Measurements from ENCODE around the gene CFAP43. TPM values are rescaled to one million over a fixed set of nuclear protein-coding genes. Genes with fewer than 3 reads are reported as not detected.

Gene CFAP43
- total and polyA plus RNA-seq, 9 of the 15 experiments (the other 6 are each of a cell fraction or from before 2014, with no cell fraction given) = 0.07 to 0.86 (median 0.11) TPM; not detected in 1

- intact Hi-C loops (cut with micrococcal nuclease) = loop anchor here (5.0 kb wide), 5 partner anchors 87 to 232 kb away; partner anchors contain the start of genes CFAP58, SLK and STN1
- Histone ChIP-seq H3K27me3 (ENCODE audit: control insufficient read depth in 2 of 2, insufficient read depth in 2 of 2, low read length in 2 of 2) (no peaks in the 10 kb centered on the region; a peak in 1 of 5 replicates), H2AFZ (ENCODE audit: low read depth, low read length) (peak overlapping the region; percentile 97), H3K4me2 (ENCODE audit: insufficient read depth, low read length) (no peak overlapping the region), H3K9ac (ENCODE audit: insufficient read depth in 1 of 2, low read depth in 2 of 2, low read length in 2 of 2) (no peak overlapping the region), H3K79me2 (ENCODE audit: control insufficient read depth, insufficient read depth, low read length) (peaks cover 9% of the 10 kb centered on the region; the same call in 1 of the 3 replicates), H3K27ac (ENCODE audit: extremely low read depth, low read depth, low read length) (no peak overlapping the region), H4K20me1 (replicated peaks; ENCODE audit: control insufficient read depth, insufficient read depth, low read length) (no peaks in the 10 kb centered on the region), H3K9me3 (replicated peaks; ENCODE audit: control insufficient read depth, insufficient read depth, low read depth, low read length) (no peaks in the 10 kb centered on the region), H3K9me1 (ENCODE audit: control insufficient read depth, insufficient read depth, low read length) (no peaks in the 10 kb centered on the region), H3K4me1 (replicated peaks in 1 of 2; ENCODE audit: control insufficient read depth in 2 of 2, insufficient read depth in 2 of 2, low read length in 2 of 2) (peaks cover 0 to 7% of the 10 kb centered on the region in 2 experiments; a peak in 1 of 5 replicates), H3K36me3 (ENCODE audit: control insufficient read depth, insufficient read depth, low read length) (peaks cover 4% of the 10 kb centered on the region; the same call in 1 of the 3 replicates), H3K4me3 (no peak overlapping the region)
- no TSS peak for BruUV-seq (replicated peaks)
- TF ChIP-seq FOSL1 (tag; conservative IDR thresholded peaks at IDR 0.05) (no peak), E2F3 (CRISPR knock-in tag; IDR thresholded peaks at IDR 0.05) (no peak), BACH1 (tag; IDR thresholded peaks at IDR 0.05) (no peak), RHOXF2B (CRISPR knock-in tag; conservative IDR thresholded peaks at IDR 0.05) (no peak), ZBTB7A (IDR thresholded peaks at IDR 0.05; ENCODE audit: borderline replicate concordance, control insufficient read depth, low read depth, low read length) (no peak), GTF2F1 (IDR thresholded peaks at IDR 0.05; ENCODE audit: low read depth, low read length) (no peak), IRF2 (CRISPR knock-in tag; IDR thresholded peaks at IDR 0.05) (no peak), ATF7 (IDR thresholded peaks at IDR 0.05) (no peak)
- WGBS (ENCODE audit: insufficient coverage, low coverage, missing lambda C conversion rate) = 72% methylated on average over 3 of the region's 3 CpGs
- ChIA-PET POLR2A (interaction anchor here (2.3 kb wide), 1 partner anchor 11 kb away, joined by 10 read pairs; no protein-coding TSS in a partner anchor), CTCF (ENCODE audit: low intra/inter-chr PET ratio) (interaction anchor here (0.7 kb wide), 1 partner anchor 347 kb away, joined by 3 read pairs; no protein-coding TSS in a partner anchor)
- FAIRE-seq (no peak), ATAC-seq (no peak), DNase-seq (ENCODE audit: extremely low read depth in 1 of 4, low spot score in 3 of 4) (no peak)
- in situ Hi-C loops (cut with MboI) = no loop called here
Measured at GRCh38 chr10:104119996-104120395, 112.2 kb downstream of the CFAP43 start.
